Measurements from ENCODE around the gene CCDC169. TPM values are rescaled to one million over a fixed set of nuclear protein-coding genes. Genes with fewer than 3 reads are reported as not detected.

CCDC169 gene
- total and polyA plus RNA-seq, 2 of the 4 experiments (the other 2 are of a cell fraction), result 0.54 to 0.62 TPM

DNA sequence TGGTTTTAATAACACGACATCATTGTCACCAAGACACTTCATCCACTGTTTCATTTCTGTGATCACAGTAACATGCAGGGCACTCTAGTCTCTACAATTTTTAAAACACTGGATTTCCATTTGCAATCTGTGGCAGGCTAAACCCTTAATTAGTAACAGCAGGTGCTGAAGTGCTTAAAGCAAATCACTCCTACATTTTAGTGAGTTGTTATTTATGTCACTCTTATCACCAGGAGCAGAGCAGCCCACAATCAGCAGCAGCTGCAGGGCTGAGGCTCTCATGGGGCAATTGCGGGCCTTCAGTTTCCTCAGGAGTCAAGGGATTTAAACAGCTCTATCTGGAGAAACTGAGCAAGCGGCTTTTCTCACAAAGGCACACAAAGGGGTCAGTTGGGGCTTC is 84.8 kb downstream of the CCDC169 start:
- Histone ChIP-seq H3K4ac (ENCODE audit: low read depth, low read length) (no peak overlapping the region), H4K5ac (ENCODE audit: low read depth, low read length) (no peak overlapping the region), H3K14ac (replicated peaks; ENCODE audit: low read depth, low read length) (no peak overlapping the region), H2AK5ac (ENCODE audit: low read depth, low read length) (no peak overlapping the region), H3K4me1 (ENCODE audit: control insufficient read depth, insufficient read depth, low read length) (no peaks in the 10 kb centered on the region), H3K4me3 (ENCODE audit: insufficient read depth, low read depth, low read length) (no peak overlapping the region), H2BK120ac (ENCODE audit: low read depth, low read length) (no peak overlapping the region), H3K56ac (ENCODE audit: extremely low read depth, insufficient read depth, low read length) (no peak overlapping the region), H3K23ac (ENCODE audit: low read depth, low read length) (no peak overlapping the region), H3K9me3 (ENCODE audit: control insufficient read depth, insufficient read depth, low read length) (no peaks in the 10 kb centered on the region), H3K18ac (ENCODE audit: low read depth, low read length) (no peak overlapping the region), H2AFZ (replicated peaks; ENCODE audit: low read length, poor library complexity) (no peak overlapping the region), H4K8ac (ENCODE audit: low read depth in 2 of 2, low read length in 2 of 2) (no peak overlapping the region), H3K9ac (ENCODE audit: low read depth, low read length) (no peak overlapping the region), H4K20me1 (ENCODE audit: insufficient read depth, low read length) (no peaks in the 10 kb centered on the region), H2BK15ac (ENCODE audit: low read depth, low read length) (no peak overlapping the region), H3K36me3 (ENCODE audit: control insufficient read depth, insufficient read depth, low read length) (no peaks in the 10 kb centered on the region), H2AK9ac (replicated peaks; ENCODE audit: low read depth, low read length, poor library complexity) (no peak overlapping the region), H3K27ac (ENCODE audit: insufficient read depth, low read length) (no peak overlapping the region), H4K91ac (ENCODE audit: insufficient read depth, low read depth, low read length) (no peak overlapping the region), H3K9me1 (ENCODE audit: insufficient read depth, low read length) (no peaks in the 10 kb centered on the region), H3K4me2 (ENCODE audit: low read depth, low read length) (no peak overlapping the region), H3K79me1 (ENCODE audit: low read depth in 1 of 2, low read length in 2 of 2) (no peaks in the 10 kb centered on the region), H3K27me3 (ENCODE audit: control insufficient read depth, insufficient read depth, low read length) (no peaks in the 10 kb centered on the region), H2BK20ac (ENCODE audit: low read depth, low read length) (no peak overlapping the region), H2BK5ac (ENCODE audit: low read depth, low read length, poor library complexity, severe bottlenecking) (no peak overlapping the region)
- dilution Hi-C loops (cut with HindIII; ENCODE audit: low sequenced_read_pairs, unreplicated experiment) (no loop called here), in situ Hi-C loops (cut with MboI; ENCODE audit: low sequenced_read_pairs) (no loop called here), intact Hi-C loops (cut with micrococcal nuclease) (no loop called here)
- ATAC-seq (ENCODE audit: low read depth) (no peak), DNase-seq (no peak)
- TF ChIP-seq, protein P1, sequence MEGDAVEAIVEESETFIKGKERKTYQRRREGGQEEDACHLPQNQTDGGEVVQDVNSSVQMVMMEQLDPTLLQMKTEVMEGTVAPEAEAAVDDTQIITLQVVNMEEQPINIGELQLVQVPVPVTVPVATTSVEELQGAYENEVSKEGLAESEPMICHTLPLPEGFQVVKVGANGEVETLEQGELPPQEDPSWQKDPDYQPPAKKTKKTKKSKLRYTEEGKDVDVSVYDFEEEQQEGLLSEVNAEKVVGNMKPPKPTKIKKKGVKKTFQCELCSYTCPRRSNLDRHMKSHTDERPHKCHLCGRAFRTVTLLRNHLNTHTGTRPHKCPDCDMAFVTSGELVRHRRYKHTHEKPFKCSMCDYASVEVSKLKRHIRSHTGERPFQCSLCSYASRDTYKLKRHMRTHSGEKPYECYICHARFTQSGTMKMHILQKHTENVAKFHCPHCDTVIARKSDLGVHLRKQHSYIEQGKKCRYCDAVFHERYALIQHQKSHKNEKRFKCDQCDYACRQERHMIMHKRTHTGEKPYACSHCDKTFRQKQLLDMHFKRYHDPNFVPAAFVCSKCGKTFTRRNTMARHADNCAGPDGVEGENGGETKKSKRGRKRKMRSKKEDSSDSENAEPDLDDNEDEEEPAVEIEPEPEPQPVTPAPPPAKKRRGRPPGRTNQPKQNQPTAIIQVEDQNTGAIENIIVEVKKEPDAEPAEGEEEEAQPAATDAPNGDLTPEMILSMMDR (conservative IDR thresholded peaks at IDR 0.05; ENCODE audit: low read depth, low read length), result no peak
- TF ChIP-seq BHLHE40 (IDR thresholded peaks at IDR 0.05; ENCODE audit: low read depth, low read length) (no peak), RAD21 (IDR thresholded peaks at IDR 0.05; ENCODE audit: low read length) (no peak), CEBPB (IDR thresholded peaks at IDR 0.05; ENCODE audit: low read depth, low read length) (no peak), FOS (IDR thresholded peaks at IDR 0.05; ENCODE audit: low read depth, low read length) (no peak), MXI1 (IDR thresholded peaks at IDR 0.05; ENCODE audit: borderline replicate concordance, low read depth, low read length) (no peak), SMC3 (IDR thresholded peaks at IDR 0.05; ENCODE audit: low read depth, low read length) (no peak), MAFK (IDR thresholded peaks at IDR 0.05; ENCODE audit: low read depth, low read length) (no peak), CHD1 (IDR thresholded peaks at IDR 0.05; ENCODE audit: low read depth, low read length) (no peak), NFE2L2 (IDR thresholded peaks at IDR 0.05; ENCODE audit: low read depth, low read length) (no peak), RFX5 (IDR thresholded peaks at IDR 0.05; ENCODE audit: low read depth, low read length) (no peak), MAZ (IDR thresholded peaks at IDR 0.05; ENCODE audit: borderline replicate concordance, low read depth, low read length) (no peak), POLR2A (IDR thresholded peaks at IDR 0.05; ENCODE audit: low read depth, low read length) (no peak), RCOR1 (IDR thresholded peaks at IDR 0.05; ENCODE audit: insufficient replicate concordance, low read length) (no peak)
- TF ChIP-seq, protein P2, sequence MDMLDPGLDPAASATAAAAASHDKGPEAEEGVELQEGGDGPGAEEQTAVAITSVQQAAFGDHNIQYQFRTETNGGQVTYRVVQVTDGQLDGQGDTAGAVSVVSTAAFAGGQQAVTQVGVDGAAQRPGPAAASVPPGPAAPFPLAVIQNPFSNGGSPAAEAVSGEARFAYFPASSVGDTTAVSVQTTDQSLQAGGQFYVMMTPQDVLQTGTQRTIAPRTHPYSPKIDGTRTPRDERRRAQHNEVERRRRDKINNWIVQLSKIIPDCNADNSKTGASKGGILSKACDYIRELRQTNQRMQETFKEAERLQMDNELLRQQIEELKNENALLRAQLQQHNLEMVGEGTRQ (IDR thresholded peaks at IDR 0.05; ENCODE audit: low read depth, low read length), result no peak
- TF ChIP-seq, protein P3, sequence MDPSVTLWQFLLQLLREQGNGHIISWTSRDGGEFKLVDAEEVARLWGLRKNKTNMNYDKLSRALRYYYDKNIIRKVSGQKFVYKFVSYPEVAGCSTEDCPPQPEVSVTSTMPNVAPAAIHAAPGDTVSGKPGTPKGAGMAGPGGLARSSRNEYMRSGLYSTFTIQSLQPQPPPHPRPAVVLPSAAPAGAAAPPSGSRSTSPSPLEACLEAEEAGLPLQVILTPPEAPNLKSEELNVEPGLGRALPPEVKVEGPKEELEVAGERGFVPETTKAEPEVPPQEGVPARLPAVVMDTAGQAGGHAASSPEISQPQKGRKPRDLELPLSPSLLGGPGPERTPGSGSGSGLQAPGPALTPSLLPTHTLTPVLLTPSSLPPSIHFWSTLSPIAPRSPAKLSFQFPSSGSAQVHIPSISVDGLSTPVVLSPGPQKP (IDR thresholded peaks at IDR 0.05; ENCODE audit: borderline replicate concordance, low read depth, low read length), result no peak
- ChIA-PET CTCF (no interaction called here), POLR2A (ENCODE audit: unreplicated experiment) (no interaction called here)
- no TSS peak for BruUV-seq (replicated peaks)
- 40% methylated on average over 1 of the region's 3 CpGs; no CpG with 5 or more reads in 1 of the 2 experiments for WGBS, 2 experiments (ENCODE audit: extremely low coverage in 2 of 2, insufficient read length in 1 of 2)

Data from IMR-90 (cell line).